Measurements from ENCODE around the gene MYO1G. TPM values are rescaled to one million over a fixed set of nuclear protein-coding genes. Genes with fewer than 3 reads are reported as not detected.
A peak's percentile ranks its signal among the peaks of the same experiment; 100 is the strongest.

The MYO1G gene
- total and polyA plus RNA-seq, 2 donors from 2014 or later, result 0.60 to 14.3 TPM

- no peak for TF ChIP-seq CTCF (IDR thresholded peaks at IDR 0.05; ENCODE audit: borderline replicate concordance, extremely low read depth, insufficient read depth)
- intact Hi-C loops (cut with DNase I), result no loop called here
- Histone ChIP-seq H3K4me3 (ENCODE audit: low read length in 3 of 3) (no peak overlapping the region), H3K9me3 (ENCODE audit: control insufficient read depth in 2 of 3, insufficient read depth in 1 of 3, low read length in 3 of 3) (no peaks in the 10 kb centered on the region), H3K27me3 (ENCODE audit: control insufficient read depth, insufficient read depth, low read length) (no peaks in the 10 kb centered on the region), H3K27ac (ENCODE audit: low read depth in 2 of 2, low read length in 2 of 2) (no peak overlapping the region), H3K36me3 (ENCODE audit: control insufficient read depth in 2 of 3, insufficient read depth in 3 of 3, low read length in 3 of 3) (no peaks in the 10 kb centered on the region), H3K9ac (ENCODE audit: low read length in 3 of 3) (no peak overlapping the region), H3K4me1 (ENCODE audit: control insufficient read depth in 2 of 3, insufficient read depth in 2 of 3, low read depth in 1 of 3, low read length in 3 of 3) (no peaks in the 10 kb centered on the region)
- FAIRE-seq, result no peak
- peak in 2 of 5 donors; percentile 10 to 18 for DNase-seq
Observed at GRCh38 chr7:45021604-45022296, 42.9 kb upstream of the MYO1G start.

GRCh38 chr7:45020915-45021314, 42.1 kb upstream of the MYO1G start:
- no peaks in the 10 kb centered on the region for H3K9me3 ChIP-seq (ENCODE audit: control insufficient read depth in 2 of 3, insufficient read depth in 1 of 3, low read length in 3 of 3)
- H3K27ac ChIP-seq (ENCODE audit: low read depth in 2 of 2, low read length in 2 of 2), result no peak overlapping the region
- H3K9ac ChIP-seq (ENCODE audit: low read length in 3 of 3), result no peak overlapping the region
- peak in 1 of 5 donors; percentile 13 for DNase-seq
- TF ChIP-seq CTCF (IDR thresholded peaks at IDR 0.05; ENCODE audit: borderline replicate concordance, extremely low read depth, insufficient read depth), result no peak
- intact Hi-C loops (cut with DNase I), result no loop called here
- H3K27me3 ChIP-seq (ENCODE audit: control insufficient read depth, insufficient read depth, low read length), result no peaks in the 10 kb centered on the region
- no peaks in the 10 kb centered on the region for H3K4me1 ChIP-seq (ENCODE audit: control insufficient read depth in 2 of 3, insufficient read depth in 2 of 3, low read depth in 1 of 3, low read length in 3 of 3)
- FAIRE-seq, result no peak
- H3K4me3 ChIP-seq (ENCODE audit: low read length in 3 of 3), result no peak overlapping the region
- H3K36me3 ChIP-seq (ENCODE audit: control insufficient read depth in 2 of 3, insufficient read depth in 3 of 3, low read length in 3 of 3), result no peaks in the 10 kb centered on the region

GRCh38 chr7:45017253-45017652, 38.4 kb upstream of the MYO1G start:
- TF ChIP-seq CTCF (IDR thresholded peaks at IDR 0.05; ENCODE audit: borderline replicate concordance, extremely low read depth, insufficient read depth), result no peak
- Histone ChIP-seq H3K27me3 (ENCODE audit: control insufficient read depth, insufficient read depth, low read length) (no peaks in the 10 kb centered on the region), H3K9ac (ENCODE audit: low read length in 3 of 3) (no peak overlapping the region), H3K4me1 (ENCODE audit: control insufficient read depth in 2 of 3, insufficient read depth in 2 of 3, low read depth in 1 of 3, low read length in 3 of 3) (peaks cover 0 to 2% (median 0%) of the 10 kb centered on the region in 3 donors), H3K36me3 (ENCODE audit: control insufficient read depth in 2 of 3, insufficient read depth in 3 of 3, low read length in 3 of 3) (peaks cover 0 to 2% (median 0%) of the 10 kb centered on the region in 3 donors), H3K9me3 (ENCODE audit: control insufficient read depth in 2 of 3, insufficient read depth in 1 of 3, low read length in 3 of 3) (no peaks in the 10 kb centered on the region), H3K4me3 (ENCODE audit: low read length in 3 of 3) (no peak overlapping the region), H3K27ac (ENCODE audit: low read depth in 2 of 2, low read length in 2 of 2) (no peak overlapping the region)
- DNase-seq (no peak), FAIRE-seq (no peak)
- intact Hi-C loops (cut with DNase I), result no loop called here
